HG02798 (cell line): Measurements from ENCODE around the gene STAT6.
"Not testable (repeated sequence)": the region's sequence is repeated elsewhere in the genome, so short reads cannot be mapped to it uniquely, and the experiment has no call there.

Experiments used
- ATAC-seq: cut with Tn5 transposase; IDR thresholded peaks from one replicate; pipeline ENCODE4 v1.9.1; 2021; ENCODE audit warnings: mild to moderate bottlenecking; ENCODE audit not compliant: unreplicated experiment, poor library complexity

STAT6 gene

DNA sequence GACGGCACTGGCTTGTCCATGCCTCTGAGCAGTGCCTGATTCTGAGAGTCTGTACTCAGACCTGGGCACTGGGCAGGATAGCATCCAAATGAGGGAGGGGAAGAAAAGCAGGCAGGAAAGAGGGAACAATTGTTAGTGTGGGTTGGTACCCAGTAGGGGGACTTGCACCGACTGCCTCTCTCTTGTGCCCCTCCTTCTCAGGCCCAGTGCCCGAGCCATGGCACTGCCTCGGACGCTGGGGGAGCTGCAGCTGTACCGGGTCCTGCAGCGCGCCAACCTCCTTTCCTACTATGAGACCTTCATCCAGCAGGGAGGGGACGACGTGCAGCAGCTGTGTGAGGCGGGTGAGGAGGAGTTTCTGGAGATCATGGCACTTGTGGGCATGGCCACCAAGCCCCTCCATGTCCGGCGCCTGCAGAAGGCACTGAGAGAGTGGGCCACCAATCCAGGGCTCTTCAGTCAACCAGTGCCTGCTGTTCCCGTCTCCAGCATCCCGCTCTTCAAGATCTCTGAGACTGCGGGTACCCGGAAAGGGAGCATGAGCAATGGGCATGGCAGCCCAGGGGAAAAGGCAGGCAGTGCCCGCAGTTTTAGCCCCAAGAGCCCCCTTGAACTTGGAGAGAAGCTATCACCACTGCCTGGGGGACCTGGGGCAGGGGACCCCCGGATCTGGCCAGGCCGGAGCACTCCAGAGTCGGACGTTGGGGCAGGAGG, 20.1 kb downstream of the STAT6 start:
- no peak for ATAC-seq

- no peak for ATAC-seq
Observed at GRCh38 chr12:57090490-57090889, 20.7 kb downstream of the STAT6 start.

DNA sequence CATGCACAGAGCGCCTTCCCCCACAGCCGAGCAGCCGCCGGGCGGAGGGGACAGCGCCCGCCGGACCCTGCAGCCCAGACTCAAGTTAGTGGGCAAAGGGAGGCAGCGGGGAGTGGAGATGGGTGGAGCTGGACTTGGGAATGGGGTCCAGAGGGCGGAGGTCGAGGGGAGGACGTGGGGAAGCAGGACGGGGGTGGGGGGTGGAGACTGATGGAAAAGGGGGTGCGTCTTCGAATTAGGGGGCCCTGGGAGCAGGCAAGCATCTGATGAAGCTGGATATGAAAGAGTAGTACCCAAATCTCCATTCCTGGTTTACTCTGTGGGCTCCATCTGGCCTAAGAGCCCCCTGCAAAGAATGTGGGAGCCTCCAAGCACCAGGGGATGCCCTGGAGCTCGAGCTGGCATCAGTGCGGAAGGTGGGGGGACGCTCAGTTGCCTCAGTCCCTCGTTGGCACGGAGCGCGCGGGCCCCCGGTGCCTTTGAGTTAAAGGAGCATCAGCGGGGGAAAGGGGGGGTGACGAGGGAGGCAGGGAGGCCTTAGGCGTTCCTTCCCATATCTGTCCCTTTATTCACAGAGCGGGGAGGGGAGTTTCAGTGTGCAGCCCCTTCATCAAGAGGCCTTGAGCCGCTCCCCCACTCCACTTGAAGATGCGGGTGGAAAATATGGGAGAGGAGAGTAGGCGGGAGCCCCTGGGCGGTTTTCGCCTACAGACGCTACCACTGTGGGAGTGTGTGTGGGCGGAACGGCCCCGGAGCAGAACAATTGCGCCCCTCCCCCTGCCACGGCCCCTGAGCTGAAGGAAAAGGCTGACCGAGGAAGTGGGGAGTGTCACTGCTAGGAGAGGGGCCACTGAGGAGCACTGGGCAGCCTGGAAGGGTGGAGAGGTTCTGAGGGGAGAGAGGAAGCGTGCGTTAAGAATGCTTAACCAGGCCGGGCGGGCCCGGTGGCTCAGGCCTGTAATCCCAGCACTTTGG, 21.6 kb downstream of the STAT6 start:
- ATAC-seq: no peak

DNA sequence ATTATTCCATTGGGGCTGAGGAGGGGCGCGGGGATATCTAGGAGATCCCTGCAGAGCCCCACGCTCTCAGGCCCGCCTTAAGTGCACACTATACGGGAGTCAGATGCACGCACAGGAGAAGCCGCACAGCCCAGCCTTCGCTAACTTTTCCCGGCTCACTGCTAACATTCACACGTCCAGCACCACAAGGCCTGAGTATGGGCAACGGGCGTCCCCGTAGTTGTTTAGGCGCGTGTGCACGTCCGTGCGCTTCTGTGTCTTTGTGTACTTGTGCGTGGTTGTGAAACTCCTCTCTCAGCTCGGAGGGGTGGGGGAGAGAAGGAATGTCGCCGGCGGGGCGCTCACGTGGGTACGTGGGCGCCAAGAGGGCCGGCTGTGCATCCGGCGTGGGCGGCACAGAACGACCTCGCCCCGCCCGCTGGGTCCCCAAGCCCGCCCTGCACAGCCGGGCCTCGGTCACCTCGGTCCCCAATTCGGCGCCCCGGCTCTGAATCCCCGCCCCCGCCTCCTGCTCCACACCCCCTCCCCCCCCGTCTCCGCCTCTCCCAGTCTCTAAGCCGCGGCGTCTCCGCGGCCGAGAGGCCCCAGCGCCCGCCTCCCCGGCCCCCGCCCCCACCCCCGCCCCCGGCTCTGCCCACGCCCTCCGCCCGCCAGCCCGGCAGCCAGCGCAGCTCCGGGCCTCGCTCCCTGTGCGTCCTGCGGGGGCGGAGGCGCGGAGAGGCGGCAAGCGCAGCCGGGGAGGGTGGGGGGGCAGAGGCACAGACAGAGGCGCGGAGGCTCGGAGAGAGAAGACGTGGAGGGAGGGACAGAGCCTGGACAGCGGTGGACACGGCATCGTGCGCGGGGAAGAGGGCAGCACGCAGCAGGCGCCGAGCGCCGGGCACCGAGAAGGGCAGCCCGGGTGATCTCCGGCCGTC, 22.6 kb downstream of the STAT6 start, which contains the start of gene NAB2:
TSS of gene NAB2 (plus strand) at position 761 of the 917 bp plus-strand sequence. CDS start 158 bp downstream, outside the sequence.
- ATAC-seq: peak; percentile 67

DNA sequence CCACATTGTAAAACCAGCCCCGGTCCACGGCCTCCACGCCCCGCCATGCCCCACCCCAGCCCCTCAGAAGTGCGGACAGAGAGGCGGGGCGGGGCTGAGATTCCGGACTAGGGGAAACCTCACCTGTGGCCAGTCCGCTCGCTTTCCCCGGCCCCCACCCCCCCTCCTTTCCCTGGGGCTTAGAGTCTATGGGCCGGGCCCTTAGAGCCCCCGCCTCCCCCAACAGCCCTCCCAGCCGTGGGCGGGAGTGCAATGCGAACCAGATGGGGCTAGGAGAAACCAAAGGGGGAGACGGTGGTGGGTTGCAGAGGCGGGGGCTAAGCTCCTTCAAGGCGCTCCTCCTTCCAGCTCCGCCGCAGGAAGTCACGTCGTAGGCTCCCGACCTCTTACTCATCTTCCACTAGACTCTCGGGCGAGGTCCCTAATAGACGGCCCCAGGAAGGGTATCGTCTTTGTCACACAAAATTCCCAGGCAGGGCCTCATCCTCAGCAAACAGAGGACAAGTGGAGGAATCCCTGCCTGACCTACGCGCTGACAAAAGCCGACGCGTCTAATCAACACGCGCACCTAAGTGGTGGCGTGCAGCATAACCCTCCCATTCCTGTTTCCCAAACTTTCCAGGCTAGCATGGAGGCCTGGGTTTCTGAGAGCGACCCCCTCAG, 23.3 kb downstream of the STAT6 start:
- ATAC-seq: peak; percentile 37

- peak; percentile 43 for ATAC-seq
Observed at GRCh38 chr12:57087010-57087690, 24.0 kb downstream of the STAT6 start.

DNA sequence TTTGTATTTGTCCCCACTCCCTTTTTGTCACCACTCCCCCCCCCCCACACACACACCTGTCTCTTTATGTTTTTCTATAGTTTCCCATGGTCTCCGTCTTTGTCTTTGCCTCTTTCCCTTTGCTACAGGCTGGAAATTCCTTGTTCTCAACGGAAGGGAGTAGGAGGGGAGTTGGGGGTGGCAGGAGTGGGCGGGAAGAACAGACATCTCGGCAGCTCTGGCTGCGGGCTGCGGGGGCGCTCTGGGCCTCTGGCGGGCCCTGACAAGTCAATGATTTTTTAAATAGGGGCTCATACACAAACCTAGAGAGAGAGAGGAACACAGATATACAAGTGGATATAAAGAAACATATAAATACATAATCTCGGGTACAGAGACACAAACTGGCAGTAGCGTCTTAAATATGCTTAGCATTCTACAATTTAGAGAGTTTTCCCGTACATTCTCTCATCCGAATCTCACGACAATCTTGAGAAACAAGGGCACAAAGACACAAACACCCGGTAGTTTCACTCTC, 24.6 kb downstream of the STAT6 start:
- no peak for ATAC-seq

DNA sequence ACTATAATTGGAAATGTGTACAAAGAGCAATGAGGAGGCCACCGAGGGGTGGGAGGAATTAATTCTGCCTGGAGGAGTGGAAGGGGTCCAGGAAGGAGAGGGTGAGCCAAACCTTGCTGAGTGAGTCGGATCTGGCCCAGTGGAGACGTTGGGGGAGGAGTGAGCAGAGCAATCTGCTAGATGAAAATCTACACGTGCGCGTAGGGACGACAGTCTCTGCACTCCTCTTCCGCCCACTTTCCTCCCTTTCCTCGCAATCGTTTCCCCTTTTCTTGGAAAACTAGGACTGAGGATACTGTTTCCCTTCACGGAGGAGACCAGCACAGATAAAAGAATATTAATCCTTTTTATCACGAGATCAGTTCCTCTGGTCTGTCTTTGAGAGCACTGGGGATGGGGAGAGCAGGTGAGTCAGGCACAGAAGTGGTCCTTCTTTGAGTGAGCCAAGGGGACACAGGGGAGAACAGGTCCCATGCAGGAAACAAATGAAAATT, 25.1 kb downstream of the STAT6 start:
- ATAC-seq: no peak

GRCh38 chr12:57080855-57081254, 30.3 kb downstream of the STAT6 start:
- ATAC-seq: no peak

- no peak for ATAC-seq
Observed at GRCh38 chr12:57079821-57080220, 31.3 kb downstream of the STAT6 start.

GRCh38 chr12:57078519-57079404, 32.4 kb downstream of the STAT6 start, which contains the start of gene NEMP1:
NEMP1 (minus strand) TSS chr12:57078791; CDS start chr12:57078745, 46 bp downstream.
- peak; percentile 98 for ATAC-seq

- not testable (repeated sequence) for ATAC-seq
Observed at GRCh38 chr12:57073566-57074450, 37.4 kb downstream of the STAT6 start.

- ATAC-seq: no peak
Observed at GRCh38 chr12:57072661-57073060, 38.5 kb downstream of the STAT6 start.

- ATAC-seq: peak; percentile 85
Observed at GRCh38 chr12:57069523-57069922, 41.6 kb downstream of the STAT6 start.

GRCh38 chr12:57066245-57066644, 44.9 kb downstream of the STAT6 start:
- ATAC-seq: no peak

DNA sequence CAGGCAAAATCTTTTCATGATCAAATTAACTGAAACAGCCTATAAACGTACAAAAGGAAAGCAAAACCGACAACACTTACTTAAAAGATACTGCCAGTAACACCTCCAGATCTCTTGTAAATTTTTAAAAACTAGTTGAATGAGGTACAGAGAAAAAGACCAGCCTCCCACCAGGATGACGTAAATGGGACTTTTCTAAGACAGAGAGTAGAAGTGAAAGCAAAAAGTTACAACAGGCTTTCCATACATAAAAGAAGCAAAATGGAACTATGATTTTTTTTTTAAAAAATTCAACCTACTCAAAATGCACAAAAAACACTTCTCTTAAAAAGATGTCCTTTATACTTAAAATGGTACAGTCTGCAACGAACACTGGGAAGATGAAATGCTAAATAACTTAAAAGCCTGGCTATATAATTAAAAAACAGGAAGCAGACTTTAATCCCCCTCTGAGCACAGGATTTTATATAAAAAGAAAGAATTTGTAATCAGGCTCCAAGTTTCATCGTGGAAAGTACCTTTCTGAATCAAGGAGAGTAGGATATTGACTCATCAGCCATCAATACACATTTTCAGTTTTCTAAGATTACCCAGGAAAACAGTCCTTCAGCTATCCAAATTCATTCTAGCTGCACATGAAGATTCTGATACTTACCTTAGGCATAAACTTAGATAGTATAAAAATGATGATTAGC, 47.0 kb downstream of the STAT6 start:
- peak; percentile 86 for ATAC-seq
